Measurements from ENCODE around the gene GTF3C4. TPM values are rescaled to one million over a fixed set of nuclear protein-coding genes. Genes with fewer than 3 reads are reported as not detected.

GTF3C4 gene
- total RNA-seq, 1 donor from 2014 or later, result 7.2 TPM

DNA sequence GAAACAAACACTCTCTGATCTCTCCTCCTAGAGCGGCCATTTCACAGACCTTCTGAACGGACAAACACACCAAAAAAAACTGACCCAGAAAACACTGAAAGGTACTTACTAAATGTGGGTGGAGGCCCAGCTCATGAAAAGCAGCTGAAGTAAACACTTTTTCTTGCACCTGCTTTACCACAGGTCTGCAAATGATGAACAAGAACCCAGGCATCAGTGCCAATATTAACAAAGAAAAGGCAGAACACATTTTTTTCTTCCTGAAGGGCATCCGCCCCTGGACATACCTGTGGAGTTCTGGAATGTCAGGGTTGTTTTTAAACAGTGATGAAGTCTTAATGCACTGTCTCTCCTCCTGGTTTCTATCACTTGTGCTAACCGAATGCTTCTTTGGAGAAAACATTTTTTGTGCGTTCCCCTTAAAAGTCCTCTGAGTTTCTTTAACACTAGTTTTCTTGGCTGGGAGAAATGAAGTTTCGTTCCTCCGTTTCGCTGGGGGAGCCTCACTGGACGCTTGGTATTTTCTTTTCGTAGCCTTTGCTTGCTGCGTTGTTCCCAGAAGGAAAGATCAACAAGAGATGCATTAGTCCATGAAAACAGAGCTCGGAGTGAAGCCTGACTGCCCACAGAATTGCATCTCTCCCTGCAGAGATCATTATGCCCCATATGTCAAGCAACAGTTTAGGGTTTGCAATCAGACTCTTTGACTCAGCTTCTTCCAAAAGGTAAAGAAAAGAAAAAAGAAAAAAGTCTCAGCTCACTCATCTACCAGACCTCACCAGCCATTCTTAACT is 7.9 kb upstream of the GTF3C4 start:
- H3K4me3 ChIP-seq (ENCODE audit: low read depth, low read length), result no peak overlapping the region
- DNase-seq (ENCODE audit: low read depth), result no peak
- TF ChIP-seq, protein P1, sequence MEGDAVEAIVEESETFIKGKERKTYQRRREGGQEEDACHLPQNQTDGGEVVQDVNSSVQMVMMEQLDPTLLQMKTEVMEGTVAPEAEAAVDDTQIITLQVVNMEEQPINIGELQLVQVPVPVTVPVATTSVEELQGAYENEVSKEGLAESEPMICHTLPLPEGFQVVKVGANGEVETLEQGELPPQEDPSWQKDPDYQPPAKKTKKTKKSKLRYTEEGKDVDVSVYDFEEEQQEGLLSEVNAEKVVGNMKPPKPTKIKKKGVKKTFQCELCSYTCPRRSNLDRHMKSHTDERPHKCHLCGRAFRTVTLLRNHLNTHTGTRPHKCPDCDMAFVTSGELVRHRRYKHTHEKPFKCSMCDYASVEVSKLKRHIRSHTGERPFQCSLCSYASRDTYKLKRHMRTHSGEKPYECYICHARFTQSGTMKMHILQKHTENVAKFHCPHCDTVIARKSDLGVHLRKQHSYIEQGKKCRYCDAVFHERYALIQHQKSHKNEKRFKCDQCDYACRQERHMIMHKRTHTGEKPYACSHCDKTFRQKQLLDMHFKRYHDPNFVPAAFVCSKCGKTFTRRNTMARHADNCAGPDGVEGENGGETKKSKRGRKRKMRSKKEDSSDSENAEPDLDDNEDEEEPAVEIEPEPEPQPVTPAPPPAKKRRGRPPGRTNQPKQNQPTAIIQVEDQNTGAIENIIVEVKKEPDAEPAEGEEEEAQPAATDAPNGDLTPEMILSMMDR (conservative IDR thresholded peaks at IDR 0.05; ENCODE audit: low read depth, low read length), result no peak

DNA sequence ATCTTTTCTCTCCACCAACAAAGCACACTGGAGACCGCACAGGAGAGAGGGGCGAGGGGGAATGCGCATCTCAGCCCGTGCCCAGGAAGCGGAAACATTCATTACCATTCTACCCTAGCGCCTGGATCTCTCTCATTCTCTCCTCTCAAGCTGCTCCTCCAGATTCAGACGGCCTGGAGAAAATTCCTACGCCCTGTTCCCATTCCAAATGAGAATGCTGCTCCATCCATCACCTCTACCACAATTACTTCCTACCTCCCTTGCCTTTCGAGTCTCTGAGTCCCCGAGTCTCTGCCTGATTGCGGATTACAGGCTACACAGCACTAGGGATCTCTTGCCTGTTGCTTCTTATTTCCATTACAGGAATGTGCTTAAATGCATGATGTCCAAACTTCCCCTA is 7.1 kb upstream of the GTF3C4 start:
- H3K4me3 ChIP-seq (ENCODE audit: low read depth, low read length), result no peak overlapping the region
- DNase-seq (ENCODE audit: low read depth), result no peak
- TF ChIP-seq, protein P1 (conservative IDR thresholded peaks at IDR 0.05; ENCODE audit: low read depth, low read length), result no peak

GRCh38 chr9:132663851-132664250 is 6.4 kb upstream of the GTF3C4 start:
- DNase-seq (ENCODE audit: low read depth), result no peak
- no peak overlapping the region for H3K4me3 ChIP-seq (ENCODE audit: low read depth, low read length)
- TF ChIP-seq, protein P1 (conservative IDR thresholded peaks at IDR 0.05; ENCODE audit: low read depth, low read length), result no peak

- DNase-seq (ENCODE audit: low read depth), result no peak
- TF ChIP-seq, protein P1 (conservative IDR thresholded peaks at IDR 0.05; ENCODE audit: low read depth, low read length), result no peak
- H3K4me3 ChIP-seq (ENCODE audit: low read depth, low read length), result peak overlapping the region; percentile 95
Observed at GRCh38 chr9:132669319-132669697, 956 bp upstream of the GTF3C4 start.

DNA sequence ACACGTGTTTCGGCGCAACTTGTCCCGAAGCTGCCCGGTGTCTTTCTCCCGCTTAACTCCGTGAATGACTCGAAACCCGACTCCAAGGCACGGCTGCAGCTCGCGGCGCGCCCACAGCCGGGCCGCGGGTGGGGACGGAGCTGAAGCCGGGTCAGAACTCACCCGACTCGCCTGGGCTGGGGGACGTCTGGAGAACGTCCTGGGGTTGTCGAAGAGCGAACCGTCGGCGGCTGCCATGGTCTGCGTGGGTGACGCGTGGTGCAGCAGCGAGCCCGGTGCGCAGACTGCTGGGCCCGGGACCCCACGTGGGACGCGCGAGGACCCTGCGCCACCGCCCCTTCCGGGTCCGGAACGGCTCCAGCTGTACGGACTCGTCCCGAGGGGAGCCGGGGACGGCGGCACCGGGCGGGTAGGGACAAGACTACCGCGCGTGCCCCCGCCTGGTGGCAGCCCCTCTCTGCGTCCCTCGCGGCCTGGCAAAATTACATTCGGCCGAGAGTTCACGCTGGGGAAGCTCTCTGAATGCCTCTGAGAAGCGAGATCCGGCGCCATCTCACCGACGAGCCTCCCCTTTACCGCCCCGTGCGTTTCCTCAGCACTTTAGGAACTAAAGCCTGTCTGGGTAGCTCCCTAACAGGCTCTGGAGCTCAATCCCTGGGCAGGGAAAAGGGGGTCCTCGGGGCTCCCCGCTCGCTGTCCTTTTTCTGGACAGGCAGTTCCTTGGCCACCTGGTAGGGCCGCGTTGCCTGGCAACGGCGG is 387 bp upstream of the GTF3C4 start, which contains the start of gene DDX31:
DDX31 (minus strand) TSS at position 286 of the 759 bp plus-strand sequence; CDS start at position 237, 49 bp downstream.
- TF ChIP-seq, protein P1 (conservative IDR thresholded peaks at IDR 0.05; ENCODE audit: low read depth, low read length), result no peak
- peak within 1 kb of the TSS; percentile 95 for H3K4me3 ChIP-seq (ENCODE audit: low read depth, low read length)
- no peak for DNase-seq (ENCODE audit: low read depth)

DNA sequence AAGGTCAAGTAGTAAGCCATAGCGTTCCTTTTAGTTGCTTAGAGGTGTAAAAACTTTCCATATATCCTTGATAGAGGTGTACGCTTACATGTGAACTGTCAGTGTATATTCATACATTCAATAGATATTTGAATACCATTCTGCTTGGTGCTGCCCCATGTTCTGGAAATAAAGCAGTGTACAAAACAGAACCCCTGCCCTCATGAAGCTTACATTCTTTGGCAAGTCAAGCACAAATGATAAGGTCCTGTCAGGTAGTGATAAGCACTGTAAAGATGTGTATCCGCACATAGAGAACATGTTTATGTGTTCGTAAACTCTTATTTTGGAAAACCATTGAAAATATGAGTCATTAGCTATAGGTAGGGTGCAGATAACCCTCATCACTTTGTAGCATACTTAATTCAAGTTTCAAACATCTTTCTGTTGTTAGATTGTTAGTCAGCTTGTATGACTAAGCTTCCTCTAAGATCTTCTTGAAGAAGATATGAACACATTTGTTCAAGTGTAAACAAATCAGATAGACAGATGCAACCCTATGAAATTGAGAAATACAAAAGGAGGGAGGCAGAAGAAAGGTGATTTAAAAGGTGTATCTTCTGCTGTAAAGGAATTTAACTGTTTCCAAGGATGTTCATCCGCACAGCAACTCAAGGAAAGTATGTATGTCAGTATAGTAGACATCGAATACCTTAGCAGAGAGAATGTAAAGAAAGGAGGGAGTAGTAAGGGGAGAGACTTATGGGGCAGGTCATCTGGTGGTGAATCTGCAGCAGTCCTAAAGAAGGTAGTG is 1.6 kb downstream of the GTF3C4 start:
- DNase-seq (ENCODE audit: low read depth), result no peak
- peak overlapping the region; percentile 95 for H3K4me3 ChIP-seq (ENCODE audit: low read depth, low read length)
- TF ChIP-seq, protein P1 (conservative IDR thresholded peaks at IDR 0.05; ENCODE audit: low read depth, low read length), result no peak

All from epithelial cell of proximal tubule (primary cell).